GM21526 (cell line): ENCODE measurements around the gene AKAP6.
"Not testable (repeated sequence)": the region's sequence is repeated elsewhere in the genome, so short reads cannot be mapped to it uniquely, and the experiment has no call there.

ENCODE experiments used
- ATAC-seq: cut with Tn5 transposase; IDR thresholded peaks from one replicate; pipeline ENCODE4 v1.9.1; 2021; ENCODE audit warnings: moderate library complexity; ENCODE audit not compliant: unreplicated experiment, low FRiP score

AKAP6 gene

GRCh38 chr14:32435411-32435810, 106.3 kb downstream of the AKAP6 start:
- no peak for ATAC-seq

DNA sequence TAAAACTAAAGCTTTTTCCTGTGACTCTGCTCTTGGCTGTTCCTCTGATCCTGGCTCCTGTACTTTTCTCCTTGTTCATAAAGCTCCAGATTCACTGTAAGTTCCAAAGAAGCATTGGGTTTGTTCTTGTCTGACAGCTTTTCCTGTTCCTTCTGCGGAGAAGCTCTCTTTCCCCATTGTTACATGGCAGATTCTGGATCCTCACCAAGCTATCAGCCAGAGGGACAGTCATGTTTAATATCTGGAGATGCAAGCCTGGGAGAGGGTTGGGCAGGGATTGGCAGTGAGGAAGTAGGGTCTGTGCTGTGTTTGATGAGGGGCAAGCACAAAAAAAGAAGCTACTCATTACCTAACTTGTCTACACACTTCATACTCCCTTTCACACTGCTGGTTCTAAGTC, 107.9 kb downstream of the AKAP6 start:
- ATAC-seq: no peak

DNA sequence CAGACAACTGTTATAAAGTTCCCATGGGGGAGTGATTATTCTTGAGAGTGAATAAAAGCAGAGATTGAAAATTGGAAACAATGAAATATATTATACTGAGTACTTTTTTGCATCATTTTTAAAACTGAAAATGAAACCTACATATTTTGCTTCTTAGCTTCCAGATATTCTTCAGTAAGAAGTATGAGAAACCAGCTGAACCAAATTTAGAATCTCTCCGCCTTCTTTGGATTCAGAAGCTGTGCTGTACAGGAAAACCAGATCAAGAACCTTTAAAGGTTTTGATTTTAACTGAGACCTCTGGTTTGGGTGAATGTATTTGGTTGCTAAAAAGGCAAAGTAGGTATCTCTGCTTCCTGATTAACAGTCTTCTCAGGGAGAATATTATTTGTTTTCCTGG, 109.4 kb downstream of the AKAP6 start:
- no peak for ATAC-seq

- no peak for ATAC-seq
Observed at GRCh38 chr14:32443890-32444661, 115.0 kb downstream of the AKAP6 start.

- ATAC-seq: no peak
Observed at GRCh38 chr14:32447371-32447770, 118.3 kb downstream of the AKAP6 start.

DNA sequence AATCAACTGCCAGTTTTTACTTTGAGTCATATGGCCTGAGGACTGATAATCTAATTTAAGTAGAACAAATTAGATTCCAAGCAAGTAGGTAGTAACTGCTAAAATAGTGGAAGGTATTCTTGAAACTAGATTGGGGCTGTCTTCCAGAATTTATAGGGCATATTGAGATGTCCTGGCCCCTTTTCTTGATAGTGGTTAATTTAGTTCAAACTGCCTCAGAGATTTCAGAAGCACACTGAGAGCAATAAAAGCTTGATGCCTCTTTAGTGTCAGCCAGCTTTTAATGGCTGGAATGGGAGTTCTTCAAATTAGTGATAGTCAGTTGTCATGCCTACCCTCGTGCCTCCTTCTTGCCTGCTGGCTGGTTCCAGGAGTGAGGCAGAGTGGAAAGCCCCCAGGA, 120.5 kb downstream of the AKAP6 start:
- ATAC-seq: no peak

DNA sequence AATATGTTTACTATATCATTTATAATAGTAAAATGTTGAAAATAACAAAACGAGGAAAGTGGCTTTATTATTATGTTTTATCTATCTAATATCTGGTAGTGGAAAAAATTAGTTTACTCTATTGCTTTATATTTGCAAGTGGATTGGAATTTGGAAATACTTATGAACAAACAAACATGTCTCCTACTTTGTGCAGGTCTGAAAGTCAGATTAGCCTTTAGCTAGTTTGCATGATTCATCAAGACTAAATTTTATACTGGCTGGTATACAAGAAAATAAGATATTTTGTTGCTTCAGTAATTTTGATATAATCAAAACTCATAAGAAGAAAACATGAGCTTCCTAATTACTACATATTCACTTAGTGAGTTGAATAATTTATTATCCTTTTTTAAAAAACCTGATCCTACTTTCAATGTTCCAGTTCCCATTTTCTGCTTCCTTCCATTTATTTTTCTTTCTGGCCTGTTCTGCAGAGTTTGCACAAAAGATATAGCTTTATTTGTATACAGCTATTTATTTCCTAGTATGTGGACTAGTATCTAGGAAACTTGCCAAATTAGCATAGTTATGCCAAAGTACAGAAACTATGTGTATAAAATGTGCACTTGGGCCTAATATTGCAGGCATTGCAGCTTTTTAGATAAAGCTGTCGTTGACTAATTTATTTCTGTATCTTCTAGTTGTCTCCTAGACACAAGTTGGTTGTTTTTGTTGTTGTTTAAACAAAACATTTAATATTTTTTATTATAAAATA, 122.0 kb downstream of the AKAP6 start:
- no peak for ATAC-seq

DNA sequence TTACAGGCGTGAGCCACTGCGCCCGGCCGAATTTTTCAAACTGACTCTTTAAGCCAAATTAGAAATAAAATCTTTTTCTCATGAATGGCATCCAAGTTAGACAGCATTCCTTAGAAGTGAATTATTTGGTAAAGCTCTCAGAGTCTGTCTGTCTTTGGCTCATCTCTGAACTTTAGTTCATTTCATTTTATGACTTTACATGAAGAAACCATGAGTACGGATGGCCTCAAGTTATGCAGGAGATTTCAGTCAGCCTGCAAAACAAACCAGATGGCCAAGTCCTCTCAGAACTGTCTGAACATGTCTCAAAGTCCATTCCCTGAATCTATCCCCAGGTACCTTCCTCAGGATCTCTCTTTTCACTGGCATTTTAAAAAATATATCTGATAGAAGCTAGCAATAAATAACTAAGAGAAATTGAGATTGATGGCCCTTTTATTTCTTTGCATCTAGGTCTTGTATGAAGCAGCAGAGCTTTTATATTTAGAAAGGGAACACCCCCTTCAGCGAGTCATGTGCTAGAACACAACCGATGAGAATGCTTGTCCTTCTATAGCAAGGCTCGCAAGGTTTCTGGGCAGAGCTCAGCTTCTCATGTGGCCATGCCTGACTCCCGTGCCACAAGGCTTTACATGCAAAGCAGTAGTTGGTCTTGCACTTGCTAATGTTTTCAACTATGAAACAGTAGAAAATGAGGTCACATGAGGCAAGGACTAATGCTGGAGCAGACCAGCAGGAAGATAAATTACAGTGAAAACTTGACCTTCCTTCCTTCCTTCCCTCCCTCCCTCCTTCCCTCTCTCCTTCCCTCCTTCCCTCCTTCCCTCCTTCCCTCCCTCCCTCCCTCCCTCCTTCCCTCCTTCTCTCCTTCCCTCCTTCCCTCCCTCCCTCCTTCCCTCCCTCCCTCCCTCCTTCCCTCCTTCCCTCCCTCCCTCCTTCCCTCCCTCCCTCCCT, 125.0 kb downstream of the AKAP6 start:
- ATAC-seq: no peak

DNA sequence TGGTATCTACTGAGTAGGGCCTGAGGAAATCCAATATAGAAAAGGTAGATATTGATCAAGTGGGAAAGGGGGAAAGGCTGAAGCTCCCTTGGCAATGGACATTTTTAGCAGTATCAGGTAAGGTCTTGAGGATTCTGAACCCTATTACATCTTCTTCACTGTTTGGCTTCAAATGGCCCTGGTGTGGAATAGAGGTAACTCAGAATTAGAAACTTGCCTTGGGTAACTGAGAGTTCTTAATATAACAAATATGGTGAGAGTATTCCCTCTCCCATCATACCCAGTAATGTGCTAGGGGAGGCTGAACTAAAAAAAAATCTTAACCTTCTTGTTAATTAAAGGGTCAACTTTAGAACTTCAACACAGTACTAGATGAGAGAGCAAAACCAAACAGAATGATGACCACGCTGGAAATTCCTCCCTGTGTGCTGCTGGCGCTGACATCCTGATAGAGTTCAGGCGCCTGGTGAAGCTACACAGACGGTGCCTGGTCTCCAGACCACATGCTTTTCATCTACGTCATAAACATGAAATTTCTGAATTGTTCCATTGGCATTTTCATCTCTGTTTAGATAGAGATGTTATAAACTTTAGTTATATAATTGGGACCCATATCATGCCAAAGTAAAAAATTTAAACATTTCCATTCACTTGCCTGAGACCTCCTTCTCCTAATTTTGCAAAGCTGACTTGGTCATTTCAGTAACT, 128.3 kb downstream of the AKAP6 start:
- ATAC-seq: no peak

DNA sequence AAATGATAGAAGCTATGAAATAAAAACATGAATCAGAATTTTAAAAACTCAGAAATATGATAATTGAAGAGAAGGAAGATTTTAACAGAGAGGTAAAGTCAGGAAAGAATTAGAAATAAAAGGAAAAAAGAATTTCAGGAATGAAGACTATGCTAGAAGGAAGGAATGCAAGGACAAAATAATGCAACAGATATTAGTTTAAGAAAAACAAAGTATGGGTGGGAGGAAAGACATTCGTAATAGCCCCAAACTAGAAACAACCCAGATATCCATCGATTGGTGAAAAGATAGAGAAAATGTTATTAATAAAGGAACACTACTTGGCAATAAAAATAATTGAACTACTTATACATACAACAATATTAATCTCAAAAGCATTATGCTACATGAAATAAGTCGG, 129.6 kb downstream of the AKAP6 start:
- no peak for ATAC-seq

- ATAC-seq: no peak
Observed at GRCh38 chr14:32460267-32460666, 131.2 kb downstream of the AKAP6 start.

GRCh38 chr14:32462553-32462952, 133.5 kb downstream of the AKAP6 start:
- not testable (repeated sequence) for ATAC-seq

- ATAC-seq: no peak
Observed at GRCh38 chr14:32468955-32469354, 139.9 kb downstream of the AKAP6 start.

- ATAC-seq: no peak
Observed at GRCh38 chr14:32469388-32470160, 140.5 kb downstream of the AKAP6 start.

DNA sequence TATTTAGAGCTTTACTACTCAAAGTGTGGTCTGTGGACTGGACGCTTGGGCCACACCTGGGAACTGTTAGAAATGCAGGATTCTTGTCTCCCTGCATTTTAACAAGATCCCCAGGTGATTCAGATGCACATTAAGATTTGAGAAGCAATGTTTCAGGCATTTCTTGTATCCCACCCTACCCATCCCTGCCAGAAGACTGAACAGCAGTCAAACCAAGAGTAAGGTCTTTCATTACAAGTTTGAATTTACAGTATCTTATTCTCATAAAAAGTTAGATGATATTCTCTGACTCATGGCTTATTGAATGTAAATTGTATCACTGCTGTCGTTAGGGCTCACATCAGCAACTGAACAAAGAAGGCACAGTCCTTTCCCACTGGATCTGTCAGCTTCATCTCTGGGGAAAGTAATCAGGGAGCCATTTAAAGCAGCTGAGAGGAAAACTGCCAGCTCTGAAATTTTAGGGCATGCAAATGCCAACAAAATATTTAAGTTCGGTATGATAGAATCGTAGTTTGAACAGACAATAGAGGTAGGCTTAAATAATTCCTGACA, 141.1 kb downstream of the AKAP6 start:
- no peak for ATAC-seq

DNA sequence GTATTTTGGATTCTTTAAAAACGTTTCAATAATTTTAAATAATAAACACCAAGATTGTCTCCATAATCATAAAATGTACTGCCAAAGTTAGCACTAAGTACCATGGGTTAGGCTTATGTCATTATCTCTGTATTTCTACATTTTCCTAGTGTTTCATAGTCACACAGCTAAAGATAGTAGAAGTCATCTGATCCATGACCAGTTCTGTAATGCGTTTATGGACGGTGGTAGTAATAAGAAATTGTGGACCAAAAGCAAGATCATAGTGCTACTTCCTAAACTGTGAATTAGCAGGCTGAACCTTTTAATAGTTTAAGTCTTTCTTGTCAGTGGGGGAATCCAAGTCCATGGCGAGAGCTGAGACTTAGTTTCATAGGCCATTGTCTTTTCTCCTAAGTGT, 142.1 kb downstream of the AKAP6 start:
- no peak for ATAC-seq

DNA sequence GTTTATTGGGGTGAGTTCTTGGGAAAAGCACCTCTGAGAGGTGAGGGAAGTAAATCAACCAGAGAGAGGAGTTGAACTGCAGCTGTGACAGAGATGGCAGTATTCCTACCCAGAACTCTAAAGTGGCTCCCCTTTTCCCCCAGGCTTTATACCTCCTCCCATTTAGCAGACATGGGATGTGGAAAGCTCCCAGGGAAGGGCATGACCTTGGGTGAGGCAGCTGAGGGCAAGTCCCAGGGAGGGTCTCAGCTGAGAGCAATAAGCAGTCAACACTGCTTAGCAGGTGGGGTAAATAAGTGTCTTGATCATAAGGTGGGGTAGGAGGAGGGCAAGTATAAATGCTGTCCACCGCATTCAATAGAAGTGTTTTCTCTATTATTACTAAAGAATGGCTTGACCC, 143.0 kb downstream of the AKAP6 start:
- no peak for ATAC-seq

- no peak for ATAC-seq
Observed at GRCh38 chr14:32472512-32473463, 143.7 kb downstream of the AKAP6 start.
